Astrocyte (in vitro differentiated cells and primary cell): ENCODE measurements around the gene EXOC6. TPM values are rescaled to one million over a fixed set of nuclear protein-coding genes. Genes with fewer than 3 reads are reported as not detected.

Source experiments
- DNase-seq: peaks from one replicate; pipeline ENCODE4 v3.0.0-alpha.2; 2010; ENCODE audit warnings: low read depth
- FAIRE-seq: peaks from 2 replicates; lab custom pipeline; 2011; peaks lifted over from hg19 to GRCh38; lab: Jason Lieb, UNC
- H2AFZ ChIP-seq: 2 replicates; pipeline ENCODE4 v1.6.0; 2012; ENCODE audit warnings: low read depth, low read length, inconsistent platforms
- H3K27ac ChIP-seq: 2 replicates; pipeline ENCODE4 v1.5.1; 2011; ENCODE audit warnings: low read depth, low read length, inconsistent platforms
- H3K27me3 ChIP-seq: 2 replicates; pipeline ENCODE4 v1.6.0; 2011; ENCODE audit warnings: low read length, inconsistent platforms; ENCODE audit not compliant: insufficient read depth
- H3K36me3 ChIP-seq: 2 replicates; pipeline ENCODE4 v1.5.1; 2011; ENCODE audit warnings: low read length, inconsistent platforms; ENCODE audit not compliant: insufficient read depth
- H3K4me1 ChIP-seq: 2 replicates; pipeline ENCODE4 v1.5.1; 2011; ENCODE audit warnings: low read length, inconsistent platforms; ENCODE audit not compliant: insufficient read depth
- H3K4me2 ChIP-seq: 2 replicates; pipeline ENCODE4 v1.6.0; 2012; ENCODE audit warnings: low read length, inconsistent platforms
- H3K4me3 ChIP-seq: 2 replicates; pipeline ENCODE4 v1.5.1; 2011; ENCODE audit warnings: low read depth, mild to moderate bottlenecking, low read length, inconsistent platforms; ENCODE audit not compliant: insufficient read depth
- H3K79me2 ChIP-seq: 2 replicates; pipeline ENCODE4 v1.6.0; 2012; ENCODE audit warnings: mild to moderate bottlenecking, low read length, inconsistent platforms; ENCODE audit not compliant: insufficient read depth
- H3K9ac ChIP-seq: 2 replicates; pipeline ENCODE4 v1.6.0; 2012; ENCODE audit warnings: mild to moderate bottlenecking, low read length, inconsistent platforms
- H3K9me3 ChIP-seq: 2 replicates; pipeline ENCODE4 v1.5.1; 2012; ENCODE audit warnings: low read depth, mild to moderate bottlenecking, low read length, inconsistent platforms; ENCODE audit not compliant: insufficient read depth
- H4K20me1 ChIP-seq: 2 replicates; pipeline ENCODE4 v1.6.0; 2012; ENCODE audit warnings: low read length, inconsistent platforms; ENCODE audit not compliant: insufficient read depth
- H3K27ac Mint-ChIP-seq: one replicate; pipeline ENCODE4 v1.8.0; 2021; ENCODE audit warnings: mild to moderate bottlenecking, mixed read lengths; ENCODE audit not compliant: unreplicated experiment
- H3K27me3 Mint-ChIP-seq: one replicate; pipeline ENCODE4 v1.8.0; 2021; ENCODE audit warnings: low read depth, mixed read lengths; ENCODE audit not compliant: unreplicated experiment
- H3K36me3 Mint-ChIP-seq: one replicate; pipeline ENCODE4 v1.8.0; 2021; ENCODE audit warnings: low read depth, mixed read lengths; ENCODE audit not compliant: unreplicated experiment
- H3K4me1 Mint-ChIP-seq: one replicate; pipeline ENCODE4 v1.8.0; 2021; ENCODE audit warnings: low read depth, mixed read lengths; ENCODE audit not compliant: unreplicated experiment
- H3K4me3 Mint-ChIP-seq: one replicate; pipeline ENCODE4 v1.8.0; 2021; ENCODE audit warnings: mild to moderate bottlenecking, moderate library complexity, mixed read lengths; ENCODE audit not compliant: unreplicated experiment
- H3K9me3 Mint-ChIP-seq: one replicate; pipeline ENCODE4 v1.8.0; 2021; ENCODE audit warnings: mild to moderate bottlenecking, mixed read lengths; ENCODE audit not compliant: unreplicated experiment
- CTCF ChIP-seq: IDR thresholded peaks from 2 replicates; pipeline ENCODE4 v1.5.1; 2011; ENCODE audit warnings: low read depth, mild to moderate bottlenecking, inconsistent platforms, low read length, moderate library complexity; ENCODE audit not compliant: insufficient read depth
- EZH2 ChIP-seq: IDR thresholded peaks from 2 replicates; pipeline ENCODE4 v1.6.1; 2012; ENCODE audit warnings: mild to moderate bottlenecking, low read length, inconsistent platforms; ENCODE audit not compliant: insufficient read depth
- total RNA-seq: library from RNA; stranded (reverse); gene quantifications from 2 replicates; pipeline ENCODE4 v1.2.1, GENCODE V29; 2021

EXOC6 gene
- total RNA-seq, 1 donor from 2014 or later = 4.9 TPM

DNA sequence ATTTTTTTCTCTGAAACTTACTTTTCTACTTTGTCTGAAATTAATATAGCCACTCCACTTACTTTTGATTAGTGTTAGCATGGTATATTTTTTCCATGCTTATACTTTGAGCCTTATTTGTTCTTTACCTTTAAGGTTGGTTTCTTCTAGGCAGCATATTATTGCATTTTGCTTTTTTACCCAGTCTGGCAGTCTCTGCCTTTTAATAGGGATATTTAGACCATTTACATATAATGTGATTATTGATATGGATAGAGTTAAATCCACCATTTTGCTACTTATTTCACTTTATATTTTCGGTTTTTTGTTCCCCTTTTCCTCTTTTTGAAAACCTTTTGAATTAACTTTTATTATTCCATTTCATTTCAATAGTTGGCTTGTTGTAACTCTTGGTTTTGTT is 255.6 kb downstream of the EXOC6 start:
- H3K4me3 ChIP-seq = no peak overlapping the region
- peaks cover 4% of the 10 kb centered on the region for H3K9me3 Mint-ChIP-seq
- H3K27me3 ChIP-seq = no peaks in the 10 kb centered on the region
- no peaks in the 10 kb centered on the region for H3K36me3 Mint-ChIP-seq
- no peak overlapping the region for H2AFZ ChIP-seq
- no peak overlapping the region for H3K4me3 Mint-ChIP-seq
- H3K4me1 Mint-ChIP-seq = peaks cover 15% of the 10 kb centered on the region
- H3K27ac ChIP-seq = no peak overlapping the region
- no peaks in the 10 kb centered on the region for H4K20me1 ChIP-seq
- DNase-seq = no peak
- no peak for FAIRE-seq
- no peak for TF ChIP-seq CTCF
- no peak for TF ChIP-seq EZH2
- no peak overlapping the region for H3K4me2 ChIP-seq
- H3K4me1 ChIP-seq = no peaks in the 10 kb centered on the region
- H3K27me3 Mint-ChIP-seq = no peaks in the 10 kb centered on the region
- H3K36me3 ChIP-seq = no peaks in the 10 kb centered on the region
- no peak overlapping the region for H3K9ac ChIP-seq
- no peaks in the 10 kb centered on the region for H3K9me3 ChIP-seq
- no peak overlapping the region for H3K27ac Mint-ChIP-seq
- H3K79me2 ChIP-seq = no peaks in the 10 kb centered on the region

GRCh38 chr10:93106631-93107072 is 258.3 kb downstream of the EXOC6 start:
- H3K4me1 Mint-ChIP-seq = peaks cover 15% of the 10 kb centered on the region
- TF ChIP-seq EZH2 (no peak), CTCF (no peak)
- Histone ChIP-seq H3K4me1 (no peaks in the 10 kb centered on the region), H3K4me3 (no peak overlapping the region), H3K27ac (no peak overlapping the region), H3K79me2 (no peaks in the 10 kb centered on the region), H3K9me3 (no peaks in the 10 kb centered on the region), H2AFZ (no peak overlapping the region), H3K9ac (no peak overlapping the region), H4K20me1 (no peaks in the 10 kb centered on the region), H3K27me3 (no peaks in the 10 kb centered on the region), H3K36me3 (no peaks in the 10 kb centered on the region), H3K4me2 (no peak overlapping the region)
- peaks cover 2% of the 10 kb centered on the region for H3K27me3 Mint-ChIP-seq
- H3K9me3 Mint-ChIP-seq = peaks cover 4% of the 10 kb centered on the region
- H3K27ac Mint-ChIP-seq = peak overlapping the region; percentile 58
- FAIRE-seq (peak; percentile 37), DNase-seq (peak; percentile 28)
- H3K4me3 Mint-ChIP-seq = no peak overlapping the region
- H3K36me3 Mint-ChIP-seq = no peaks in the 10 kb centered on the region

Other genes starting within 250 kb of the EXOC6 start
- gene HHEX, start 158.6 kb upstream of the EXOC6 start, total RNA-seq = not detected in 2 replicates
- not detected in 2 replicates for gene CYP26C1, start 212.3 kb downstream of the EXOC6 start, total RNA-seq
- gene CYP26A1, start 225.4 kb downstream of the EXOC6 start, total RNA-seq = 0.18 and 0.53 TPM in 2 replicates